ENCODE results near the gene SERPINF2.
"Not testable (repeated sequence)": the region's sequence is repeated elsewhere in the genome, so short reads cannot be mapped to it uniquely, and the experiment has no call there.

The SERPINF2 gene

DNA sequence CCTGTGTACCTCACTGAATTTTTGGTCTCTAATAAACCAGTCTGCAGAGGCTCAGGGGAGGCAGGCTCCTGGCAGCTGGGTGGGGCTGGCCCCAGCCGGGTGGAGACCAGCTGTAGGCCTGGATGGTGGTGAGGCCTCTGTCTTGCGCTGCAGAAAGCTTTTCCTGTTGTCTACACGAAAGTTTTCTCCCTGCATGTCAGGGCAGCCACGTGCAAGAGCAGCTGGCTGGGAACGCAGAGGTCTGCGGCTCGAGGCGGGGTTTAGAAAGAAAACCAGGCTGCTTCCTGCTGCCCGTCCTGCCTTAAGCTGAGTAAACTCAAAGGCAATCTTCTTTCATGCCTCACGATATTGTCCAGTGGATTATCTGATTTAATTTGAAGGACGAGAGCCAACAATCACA is 21.6 kb downstream of the SERPINF2 start:
- TF ChIP-seq, protein P1, sequence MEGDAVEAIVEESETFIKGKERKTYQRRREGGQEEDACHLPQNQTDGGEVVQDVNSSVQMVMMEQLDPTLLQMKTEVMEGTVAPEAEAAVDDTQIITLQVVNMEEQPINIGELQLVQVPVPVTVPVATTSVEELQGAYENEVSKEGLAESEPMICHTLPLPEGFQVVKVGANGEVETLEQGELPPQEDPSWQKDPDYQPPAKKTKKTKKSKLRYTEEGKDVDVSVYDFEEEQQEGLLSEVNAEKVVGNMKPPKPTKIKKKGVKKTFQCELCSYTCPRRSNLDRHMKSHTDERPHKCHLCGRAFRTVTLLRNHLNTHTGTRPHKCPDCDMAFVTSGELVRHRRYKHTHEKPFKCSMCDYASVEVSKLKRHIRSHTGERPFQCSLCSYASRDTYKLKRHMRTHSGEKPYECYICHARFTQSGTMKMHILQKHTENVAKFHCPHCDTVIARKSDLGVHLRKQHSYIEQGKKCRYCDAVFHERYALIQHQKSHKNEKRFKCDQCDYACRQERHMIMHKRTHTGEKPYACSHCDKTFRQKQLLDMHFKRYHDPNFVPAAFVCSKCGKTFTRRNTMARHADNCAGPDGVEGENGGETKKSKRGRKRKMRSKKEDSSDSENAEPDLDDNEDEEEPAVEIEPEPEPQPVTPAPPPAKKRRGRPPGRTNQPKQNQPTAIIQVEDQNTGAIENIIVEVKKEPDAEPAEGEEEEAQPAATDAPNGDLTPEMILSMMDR (IDR thresholded peaks at IDR 0.05; ENCODE audit: control insufficient read depth, insufficient read depth, low read depth, low read length, missing control alignments), result no peak
- H3K4me3 ChIP-seq (ENCODE audit: control insufficient read depth, low read depth, low read length), result no peak overlapping the region
- DNase-seq (ENCODE audit: low read depth), result peak; percentile 76

DNA sequence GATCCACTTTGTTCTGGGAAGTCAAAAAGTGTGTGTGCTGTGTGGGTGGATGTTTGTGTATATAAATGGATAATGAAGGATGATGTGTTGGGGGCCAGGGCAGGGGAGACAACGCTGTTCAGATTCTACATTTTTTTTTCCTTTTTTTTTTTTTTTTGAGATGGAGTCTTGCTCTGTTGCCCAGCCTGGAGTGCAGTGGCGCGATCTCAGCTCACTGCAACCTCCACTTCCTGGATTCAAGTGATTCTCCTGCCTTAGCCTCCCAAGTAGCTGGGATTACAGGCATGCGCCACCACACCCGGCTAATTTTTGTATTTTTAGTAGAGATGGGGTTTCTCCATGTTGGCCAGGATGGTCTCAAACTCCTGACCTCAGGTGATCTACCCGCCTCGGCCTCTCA is 22.0 kb downstream of the SERPINF2 start:
- not testable (repeated sequence) for H3K4me3 ChIP-seq (ENCODE audit: control insufficient read depth, low read depth, low read length); DNase-seq (ENCODE audit: low read depth)

DNA sequence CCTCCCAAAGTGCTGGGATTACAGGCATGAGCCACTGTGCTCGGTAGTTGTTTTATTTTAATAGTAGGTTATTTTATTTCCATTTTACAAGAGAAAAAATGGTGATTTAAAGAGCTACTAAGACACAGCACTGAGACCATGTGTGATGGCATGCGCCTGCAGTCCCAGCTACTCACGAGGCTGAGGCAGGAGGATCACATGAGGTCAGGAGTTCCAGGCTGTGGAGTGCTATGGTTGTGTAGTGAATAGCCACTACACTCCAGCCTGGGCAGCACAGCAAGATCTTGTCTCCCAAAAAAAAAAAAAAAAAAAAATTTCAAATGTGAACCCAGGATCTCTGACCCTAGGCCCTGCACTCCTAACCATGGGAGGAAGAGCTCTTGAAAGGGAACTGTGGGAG is 22.9 kb downstream of the SERPINF2 start:
- H3K4me3 ChIP-seq (ENCODE audit: control insufficient read depth, low read depth, low read length), result no peak overlapping the region
- DNase-seq (ENCODE audit: low read depth), result no peak
- TF ChIP-seq, protein P1 (IDR thresholded peaks at IDR 0.05; ENCODE audit: control insufficient read depth, insufficient read depth, low read depth, low read length, missing control alignments), result no peak

DNA sequence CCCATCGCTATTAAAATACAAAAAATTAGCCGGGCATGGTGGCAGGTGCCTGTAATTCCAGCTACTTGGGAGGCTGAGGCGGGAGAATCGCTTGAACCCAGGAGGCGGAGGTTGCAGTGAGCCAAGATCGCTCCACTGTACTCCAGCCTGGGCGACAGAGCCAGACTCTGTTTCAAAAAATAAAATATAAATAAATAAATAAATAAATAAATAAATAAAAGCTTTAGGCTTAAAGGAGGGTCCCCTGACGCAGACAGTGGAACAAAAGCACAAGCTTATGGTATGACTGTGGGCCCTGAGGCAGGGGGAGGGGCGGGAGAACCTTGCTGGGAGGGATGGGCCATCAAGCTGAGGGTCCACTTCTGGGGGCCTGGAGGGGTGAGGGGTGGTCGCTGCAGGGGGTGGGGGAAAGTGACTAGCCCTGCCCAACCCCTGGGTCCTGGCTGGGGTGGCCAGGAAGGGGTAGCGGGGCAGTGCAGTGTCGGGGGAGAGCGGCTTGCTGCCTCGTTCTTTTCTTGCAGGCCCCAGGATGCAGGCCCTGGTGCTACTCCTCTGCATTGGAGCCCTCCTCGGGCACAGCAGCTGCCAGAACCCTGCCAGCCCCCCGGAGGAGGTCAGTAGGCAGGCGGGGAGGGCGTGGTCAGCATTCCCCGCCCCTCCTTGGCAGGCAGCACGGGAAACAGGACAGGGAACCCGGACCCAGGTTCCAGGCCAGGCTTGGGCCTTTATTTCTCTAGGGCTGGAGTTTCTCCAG is 23.9 kb downstream of the SERPINF2 start:
- no peak for DNase-seq (ENCODE audit: low read depth)
- TF ChIP-seq, protein P1 (IDR thresholded peaks at IDR 0.05; ENCODE audit: control insufficient read depth, insufficient read depth, low read depth, low read length, missing control alignments), result no peak
- no peak overlapping the region for H3K4me3 ChIP-seq (ENCODE audit: control insufficient read depth, low read depth, low read length)

- no peak overlapping the region for H3K4me3 ChIP-seq (ENCODE audit: control insufficient read depth, low read depth, low read length)
- TF ChIP-seq, protein P1 (IDR thresholded peaks at IDR 0.05; ENCODE audit: control insufficient read depth, insufficient read depth, low read depth, low read length, missing control alignments), result no peak
- DNase-seq (ENCODE audit: low read depth), result no peak
Observed at GRCh38 chr17:1767358-1767757, 24.7 kb downstream of the SERPINF2 start.

- TF ChIP-seq, protein P1 (IDR thresholded peaks at IDR 0.05; ENCODE audit: control insufficient read depth, insufficient read depth, low read depth, low read length, missing control alignments), result no peak
- no peak overlapping the region for H3K4me3 ChIP-seq (ENCODE audit: control insufficient read depth, low read depth, low read length)
- DNase-seq (ENCODE audit: low read depth), result no peak
Observed at GRCh38 chr17:1769822-1770477, 27.3 kb downstream of the SERPINF2 start.

GRCh38 chr17:1773000-1773695 is 30.5 kb downstream of the SERPINF2 start:
- not testable (repeated sequence) for DNase-seq (ENCODE audit: low read depth); H3K4me3 ChIP-seq (ENCODE audit: control insufficient read depth, low read depth, low read length)

Measured in AG09309 (cell line).